HG02885 (cell line): ENCODE results near the gene CPSF4.

Experiments used
- ATAC-seq: cut with Tn5 transposase; IDR thresholded peaks from one replicate; pipeline ENCODE4 v1.9.1; 2021; ENCODE audit warnings: mild to moderate bottlenecking; ENCODE audit not compliant: unreplicated experiment, poor library complexity

Gene CPSF4

GRCh38 chr7:99438573-99439480 lies at the start of gene CPSF4, which contains the start of gene PTCD1:
Gene CPSF4, plus strand, starts transcription at chr7:99438943. Its CDS starts 140 bp downstream, at chr7:99439083.
Gene PTCD1, minus strand, starts transcription at chr7:99438798. Its CDS starts 3,556 bp downstream, at chr7:99435242.
- peak; percentile 92 for ATAC-seq

GRCh38 chr7:99389772-99390171 lies 49.0 kb upstream of the CPSF4 start:
- no peak for ATAC-seq

GRCh38 chr7:99390941-99391602 lies 47.7 kb upstream of the CPSF4 start:
- ATAC-seq: no peak

GRCh38 chr7:99392046-99392445 lies 46.7 kb upstream of the CPSF4 start:
- no peak for ATAC-seq

DNA sequence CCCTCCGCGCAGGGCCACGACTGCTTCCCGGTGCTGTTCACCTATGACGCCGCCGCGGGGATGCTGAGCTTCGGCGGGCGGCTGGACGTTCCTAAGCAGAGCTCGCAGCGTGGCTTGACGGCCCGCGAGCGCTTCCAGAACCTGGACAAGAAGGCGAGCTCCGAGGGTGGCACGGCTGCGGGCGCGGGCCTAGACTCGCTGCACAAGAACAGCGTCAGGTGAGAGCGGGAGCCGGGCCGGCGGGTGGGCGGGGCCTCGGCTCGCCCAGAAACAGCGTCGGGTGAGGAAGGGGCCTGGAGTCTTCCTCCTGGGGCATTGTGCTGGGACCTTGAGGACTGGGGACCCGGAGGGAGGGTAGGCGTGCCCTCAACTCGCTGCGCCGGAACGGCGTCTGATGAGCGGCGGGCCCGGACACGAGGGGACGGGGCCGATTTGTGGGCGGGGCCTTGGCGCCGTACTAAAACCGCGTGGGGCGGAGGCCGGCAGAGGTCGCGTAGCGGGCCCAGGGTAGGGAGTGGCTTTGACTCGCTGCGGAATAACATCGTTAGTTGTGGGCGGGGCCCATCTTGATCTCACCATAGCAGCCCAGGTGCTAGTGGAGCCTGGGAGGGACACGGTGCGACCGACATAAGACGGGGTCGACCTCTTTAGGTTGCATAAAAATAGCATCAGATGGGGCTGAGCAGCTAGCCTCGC lies 45.9 kb upstream of the CPSF4 start:
- peak; percentile 67 for ATAC-seq

DNA sequence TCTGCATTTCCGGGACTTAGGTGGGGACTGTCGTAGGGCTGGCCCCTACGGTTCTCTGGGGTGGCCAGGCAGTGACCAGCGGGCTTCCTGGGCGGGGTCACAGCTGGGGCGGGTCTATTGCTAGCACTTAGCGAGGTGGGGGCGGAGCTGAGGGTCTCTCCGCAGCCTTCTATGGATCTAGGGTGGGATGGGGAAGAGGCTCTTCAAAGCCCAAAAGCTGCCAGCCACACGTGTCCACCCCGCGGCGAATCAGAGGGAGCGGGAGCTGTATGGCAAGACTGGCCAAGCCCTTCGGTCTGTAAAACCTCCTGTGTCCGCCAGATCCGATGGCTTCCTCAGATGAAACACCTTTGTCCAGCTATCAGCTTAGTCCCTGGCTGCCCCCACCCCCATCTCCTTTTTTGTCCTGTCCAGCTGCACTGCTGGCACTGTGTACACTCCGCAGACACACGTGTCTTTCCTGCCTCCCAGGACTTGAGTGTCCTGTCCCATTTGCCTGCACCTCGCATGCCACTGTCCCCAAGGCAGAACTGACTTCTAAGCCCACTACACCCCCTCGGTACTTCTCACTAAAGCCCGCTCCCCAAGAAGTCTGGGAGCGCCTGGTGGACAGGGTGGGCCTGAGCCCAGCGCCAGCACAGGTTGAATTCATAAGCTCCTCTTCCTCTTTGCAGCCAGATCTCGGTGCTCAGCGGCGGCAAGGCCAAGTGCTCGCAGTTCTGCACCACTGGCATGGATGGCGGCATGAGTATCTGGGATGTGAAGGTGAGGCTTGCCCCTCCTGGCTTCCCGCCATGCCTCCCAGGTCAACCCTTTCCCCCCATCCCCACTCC lies 45.2 kb upstream of the CPSF4 start:
- ATAC-seq: no peak

- no peak for ATAC-seq
These were observed 44.6 kb upstream of the CPSF4 start for GRCh38 chr7:99394188-99394502.

GRCh38 chr7:99395616-99396327 lies 43.0 kb upstream of the CPSF4 start:
- ATAC-seq: no peak

DNA sequence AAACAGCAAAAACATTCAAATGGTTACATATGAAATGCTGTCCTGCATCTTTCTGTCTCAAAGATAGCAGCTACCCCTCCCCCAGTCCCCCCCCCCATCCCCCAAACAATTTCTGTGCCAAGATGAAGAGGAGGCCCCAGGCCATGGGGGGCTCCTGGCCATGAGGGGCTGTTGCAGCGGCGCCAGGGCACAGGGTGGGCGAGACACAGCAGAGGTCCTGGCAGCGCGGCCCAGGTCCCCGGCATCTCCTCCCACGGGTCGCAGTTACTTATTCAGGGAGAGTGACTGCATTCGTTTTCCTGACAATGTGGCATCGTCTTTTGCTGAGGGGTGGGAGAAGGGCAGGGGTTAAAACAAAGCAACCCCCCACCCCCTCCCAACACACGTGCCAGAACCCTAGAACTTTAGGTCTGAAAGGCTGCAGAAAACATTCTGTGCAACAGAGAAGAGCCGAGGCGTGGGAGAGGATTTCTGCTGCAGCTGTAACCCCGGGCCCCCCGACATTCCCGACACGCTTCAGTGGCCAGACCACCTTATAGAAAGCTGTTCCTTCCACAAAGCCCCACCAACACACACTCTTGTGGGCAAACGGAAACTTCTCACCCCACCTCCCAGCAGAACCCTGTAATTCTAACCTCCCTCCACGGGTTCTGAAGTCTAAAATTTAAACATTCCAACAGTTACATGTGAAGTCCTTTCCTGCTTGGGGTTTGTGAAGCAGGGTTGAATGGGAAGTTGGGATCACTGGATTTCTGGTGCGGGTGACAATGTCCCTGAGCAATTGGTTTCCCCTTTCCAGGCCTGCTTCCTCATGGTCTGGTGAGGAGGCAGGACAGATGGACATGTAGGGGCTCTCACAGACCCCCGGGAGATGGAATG lies 42.1 kb upstream of the CPSF4 start:
- no peak for ATAC-seq

- no peak for ATAC-seq
These were observed 41.3 kb upstream of the CPSF4 start for GRCh38 chr7:99397297-99397983.

DNA sequence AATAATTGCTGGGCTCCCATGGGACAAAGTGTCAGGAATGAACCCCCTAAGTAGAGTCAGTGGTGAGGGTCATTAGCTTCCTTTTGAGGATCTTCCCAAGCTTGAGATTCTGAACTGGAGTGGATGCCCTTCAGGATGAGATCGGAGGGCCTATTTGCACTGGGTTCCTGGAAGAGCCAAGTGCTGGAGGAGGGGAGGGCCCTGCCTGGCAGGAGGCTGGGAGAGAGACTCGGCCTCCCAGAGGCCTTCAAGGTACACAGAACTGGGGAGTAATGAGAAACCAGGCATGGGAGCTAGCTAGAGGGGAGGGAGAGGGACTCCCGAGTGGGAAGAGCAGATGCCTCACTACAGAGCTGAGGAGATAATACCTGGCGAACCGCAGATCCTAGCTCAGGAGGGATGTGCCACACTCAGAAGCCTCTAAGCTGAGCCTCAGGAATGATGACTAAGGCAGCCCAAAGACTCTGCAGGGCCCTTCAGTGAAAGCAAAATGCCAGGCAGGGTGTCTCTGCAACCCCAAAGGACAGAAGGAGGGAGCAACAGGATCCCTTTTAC lies 39.8 kb upstream of the CPSF4 start:
- ATAC-seq: no peak

GRCh38 chr7:99399597-99399996 lies 39.1 kb upstream of the CPSF4 start:
- no peak for ATAC-seq

GRCh38 chr7:99402854-99403253 lies 35.9 kb upstream of the CPSF4 start:
- ATAC-seq: no peak

DNA sequence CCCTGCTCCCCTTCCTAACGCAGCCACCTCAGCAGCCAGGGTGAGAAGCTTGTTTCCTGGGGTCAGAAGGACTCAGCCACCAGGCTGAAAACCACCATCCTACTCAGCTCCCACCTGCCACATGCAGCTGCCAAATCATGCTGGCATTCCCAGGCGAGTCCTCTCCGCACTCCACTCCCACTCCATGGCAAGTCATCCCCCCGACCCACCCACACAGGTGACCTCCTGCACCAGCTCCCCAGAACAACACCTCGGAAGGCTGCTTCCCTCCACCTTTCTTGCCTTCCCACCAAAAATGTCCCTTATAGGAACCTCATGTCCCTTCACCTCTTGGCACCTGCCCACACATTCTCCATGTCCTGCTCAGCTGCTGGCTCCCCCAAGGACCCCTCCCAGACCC lies 35.0 kb upstream of the CPSF4 start:
- ATAC-seq: no peak

DNA sequence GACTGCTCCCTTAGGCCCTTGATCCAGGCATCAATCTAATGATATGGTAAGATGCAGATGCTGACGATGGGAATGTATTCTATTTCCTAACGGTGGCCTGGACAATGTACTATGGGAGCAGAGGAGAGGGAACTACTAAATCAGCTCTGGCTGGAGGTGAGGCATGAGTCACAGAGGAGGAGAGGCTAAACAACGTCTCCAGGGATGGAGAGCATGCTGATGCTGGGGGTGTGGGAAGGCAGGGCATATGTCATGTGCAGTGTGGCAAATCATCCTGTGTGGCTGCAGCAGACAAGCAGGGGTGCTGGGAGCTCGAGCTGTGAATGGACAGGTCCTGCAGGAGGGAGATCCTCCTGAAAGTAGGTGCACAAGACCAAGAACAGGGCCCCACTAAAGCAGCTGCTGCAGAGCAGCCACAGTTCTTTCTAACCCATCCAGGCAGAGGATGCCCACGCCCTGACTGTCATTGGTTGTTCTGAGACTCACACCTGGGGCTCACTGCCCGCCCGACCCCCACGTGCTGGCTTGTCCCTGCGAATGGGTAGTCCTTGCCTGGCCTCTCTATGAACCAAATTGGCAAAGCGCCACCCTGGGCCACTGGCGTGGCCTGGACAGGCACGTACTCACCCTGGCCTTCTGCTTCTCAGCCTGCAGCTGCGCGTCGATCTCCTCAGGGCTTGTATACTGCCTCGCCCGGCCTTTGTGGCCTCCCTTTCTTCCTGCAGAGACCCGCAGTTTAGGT lies 34.3 kb upstream of the CPSF4 start:
- ATAC-seq: no peak

DNA sequence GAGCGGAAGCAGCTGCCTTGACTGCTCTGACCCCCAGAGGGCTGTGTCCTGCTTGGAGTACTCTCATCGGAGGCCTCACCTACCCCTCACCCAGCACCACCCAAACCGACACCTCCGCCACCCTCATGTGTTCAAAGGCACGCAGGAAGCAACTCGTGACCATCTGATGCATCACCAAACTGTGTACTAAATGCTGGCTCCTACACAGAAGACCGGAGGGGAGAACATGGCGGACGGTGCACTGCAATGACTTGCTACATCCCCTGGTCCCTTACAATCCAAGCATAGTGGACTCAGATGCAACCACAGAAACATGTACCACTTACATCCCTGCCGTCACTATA lies 33.8 kb upstream of the CPSF4 start:
- ATAC-seq: no peak

DNA sequence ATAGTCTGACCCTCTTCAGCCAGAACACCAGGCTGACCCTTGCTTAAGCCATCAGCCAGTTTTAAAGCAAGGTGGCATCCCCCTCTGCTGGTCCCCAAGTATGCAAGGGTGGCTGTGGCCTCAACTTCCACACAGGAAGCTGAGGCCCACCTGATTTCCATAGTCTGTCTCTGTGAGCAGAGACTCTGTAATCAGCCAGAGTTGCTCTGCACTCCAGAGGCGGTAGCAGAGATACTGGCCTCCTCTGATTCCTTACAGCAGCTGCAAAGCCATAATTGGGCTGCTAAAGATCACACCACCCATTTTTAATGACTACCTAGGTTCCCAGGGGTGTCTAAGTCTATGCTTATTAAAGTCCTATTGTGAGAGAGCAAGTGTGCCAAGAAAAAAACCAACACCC lies 32.2 kb upstream of the CPSF4 start:
- no peak for ATAC-seq
